ENCODE data around the gene BANP. TPM values are rescaled to one million over a fixed set of nuclear protein-coding genes. Genes with fewer than 3 reads are reported as not detected.
"Not testable (repeated sequence)": the region's sequence is repeated elsewhere in the genome, so short reads cannot be mapped to it uniquely, and the experiment has no call there.

The BANP gene
- 11.9 TPM for polyA plus RNA-seq (2012; ENCODE audit: low read depth, missing spikeins)

GRCh38 chr16:87950765-87951551, at the start of gene BANP:
TSS of gene BANP (plus strand) at chr16:87951434. CDS start at chr16:87975116, 23,682 bp downstream.
- FAIRE-seq (peak; percentile 93), DNase-seq (ENCODE audit: insufficient read length, low spot score) (peak; percentile 98)

GRCh38 chr16:87904963-87905362, 46.3 kb upstream of the BANP start:
- DNase-seq (ENCODE audit: insufficient read length, low spot score); FAIRE-seq: not testable (repeated sequence)

More at GRCh38 chr16:87950765-87951551, at the start of gene BANP:
- TF ChIP-seq PAX5 (IDR thresholded peaks at IDR 0.05; ENCODE audit: insufficient read depth, low read length, severe bottlenecking) (no peak), TAF1 (IDR thresholded peaks at IDR 0.05; ENCODE audit: low read depth, low read length) (peak; percentile 83), POLR2A (IDR thresholded peaks at IDR 0.05; ENCODE audit: low read depth, low read length) (peak; percentile 70; the same call in 1 of the 2 replicates), SPI1 (IDR thresholded peaks at IDR 0.05; ENCODE audit: low read depth, low read length) (no peak), POU2F2 (IDR thresholded peaks at IDR 0.05; ENCODE audit: low read depth, low read length) (peak; percentile 95), POLR2AphosphoS5 (IDR thresholded peaks at IDR 0.05; ENCODE audit: low read depth, low read length) (peak; percentile 77; the same call in 1 of the 2 replicates)

GRCh38 chr16:87905521-87905920, 45.7 kb upstream of the BANP start:
- FAIRE-seq; DNase-seq (ENCODE audit: insufficient read length, low spot score): not testable (repeated sequence)

GRCh38 chr16:87908101-87908500, 43.1 kb upstream of the BANP start:
- DNase-seq (ENCODE audit: insufficient read length, low spot score); FAIRE-seq: not testable (repeated sequence)

GRCh38 chr16:87909203-87909935, 41.9 kb upstream of the BANP start:
- TF ChIP-seq POU2F2 (IDR thresholded peaks at IDR 0.05; ENCODE audit: low read depth, low read length) (peak; percentile 82), SPI1 (IDR thresholded peaks at IDR 0.05; ENCODE audit: low read depth, low read length) (peak; percentile 68)
- FAIRE-seq (peak; percentile 97), DNase-seq (ENCODE audit: insufficient read length, low spot score) (peak; percentile 81)

GRCh38 chr16:87911106-87911763, 40.0 kb upstream of the BANP start:
- FAIRE-seq; DNase-seq (ENCODE audit: insufficient read length, low spot score): not testable (repeated sequence)

GRCh38 chr16:87912691-87913090, 38.5 kb upstream of the BANP start:
- not testable (repeated sequence) for FAIRE-seq; DNase-seq (ENCODE audit: insufficient read length, low spot score)

GRCh38 chr16:87914021-87914725, 37.1 kb upstream of the BANP start:
- not testable (repeated sequence) for DNase-seq (ENCODE audit: insufficient read length, low spot score); FAIRE-seq

GRCh38 chr16:87914812-87915211, 36.4 kb upstream of the BANP start:
- no peak for DNase-seq (ENCODE audit: insufficient read length, low spot score)
- no peak for TF ChIP-seq POLR2AphosphoS5 (IDR thresholded peaks at IDR 0.05; ENCODE audit: low read depth, low read length)
- no peak for TF ChIP-seq PAX5 (IDR thresholded peaks at IDR 0.05; ENCODE audit: insufficient read depth, low read length, severe bottlenecking)
- no peak for TF ChIP-seq POU2F2 (IDR thresholded peaks at IDR 0.05; ENCODE audit: low read depth, low read length)
- no peak for TF ChIP-seq TAF1 (IDR thresholded peaks at IDR 0.05; ENCODE audit: low read depth, low read length)
- TF ChIP-seq POLR2A (IDR thresholded peaks at IDR 0.05; ENCODE audit: low read depth, low read length): no peak
- no peak for TF ChIP-seq SPI1 (IDR thresholded peaks at IDR 0.05; ENCODE audit: low read depth, low read length)
- FAIRE-seq: no peak

- DNase-seq (ENCODE audit: insufficient read length, low spot score): no peak
- FAIRE-seq: peak; percentile 92
- TF ChIP-seq TAF1 (IDR thresholded peaks at IDR 0.05; ENCODE audit: low read depth, low read length): no peak
- no peak for TF ChIP-seq POLR2AphosphoS5 (IDR thresholded peaks at IDR 0.05; ENCODE audit: low read depth, low read length)
- TF ChIP-seq SPI1 (IDR thresholded peaks at IDR 0.05; ENCODE audit: low read depth, low read length): no peak
- TF ChIP-seq PAX5 (IDR thresholded peaks at IDR 0.05; ENCODE audit: insufficient read depth, low read length, severe bottlenecking): no peak
- no peak for TF ChIP-seq POU2F2 (IDR thresholded peaks at IDR 0.05; ENCODE audit: low read depth, low read length)
- TF ChIP-seq POLR2A (IDR thresholded peaks at IDR 0.05; ENCODE audit: low read depth, low read length): no peak
Observed at GRCh38 chr16:87917503-87917902, 33.7 kb upstream of the BANP start.

- no peak for DNase-seq (ENCODE audit: insufficient read length, low spot score)
- TF ChIP-seq POLR2A (IDR thresholded peaks at IDR 0.05; ENCODE audit: low read depth, low read length) (no peak), POU2F2 (IDR thresholded peaks at IDR 0.05; ENCODE audit: low read depth, low read length) (no peak), TAF1 (IDR thresholded peaks at IDR 0.05; ENCODE audit: low read depth, low read length) (no peak), SPI1 (IDR thresholded peaks at IDR 0.05; ENCODE audit: low read depth, low read length) (no peak), POLR2AphosphoS5 (IDR thresholded peaks at IDR 0.05; ENCODE audit: low read depth, low read length) (no peak), PAX5 (IDR thresholded peaks at IDR 0.05; ENCODE audit: insufficient read depth, low read length, severe bottlenecking) (no peak)
- FAIRE-seq: no peak
Observed at GRCh38 chr16:87918338-87918737, 32.9 kb upstream of the BANP start.
